IMR-90 (cell line): ENCODE results near the gene IL17REL. TPM values are rescaled to one million over a fixed set of nuclear protein-coding genes. Genes with fewer than 3 reads are reported as not detected.

Experiments used
- ATAC-seq: fragments of 200-7000 bp; cut with Tn5 transposase; 2 replicates; pipeline ENCODE4 v1.9.1; 2020; ENCODE audit warnings: low read depth, mild to moderate bottlenecking, moderate library complexity
- BruUV-seq: library from RNA; stranded (reverse); fragments of 400-500 nt; replicated peaks from 2 replicates; lab custom pipeline; 2021; lab: Mats Ljungman, UMichigan
- CTCF ChIA-PET: fragments of 300-600 bp; formaldehyde crosslinking; extraction: SDS; loops from one replicate; lab custom pipeline; 2021; ENCODE audit warnings: antibody characterized with exemption; lab: Yijun Ruan, JAX
- POLR2A ChIA-PET: fragments of 300-600 bp; sonication (Branson Sonifier 250); formaldehyde crosslinking; loops from one replicate; lab custom pipeline; 2022; ENCODE audit warnings: antibody characterized with exemption; ENCODE audit not compliant: unreplicated experiment; lab: Charles Lee
- DNase-seq: peaks from one replicate; pipeline ENCODE4 v3.0.0; 2013
- H2AFZ ChIP-seq: replicated peaks from 2 replicates; pipeline ENCODE3; 2013; ENCODE audit warnings: low read length, mild to moderate bottlenecking; ENCODE audit not compliant: poor library complexity
- H2AK5ac ChIP-seq: 2 replicates; pipeline ENCODE4 v1.6.1; 2013; ENCODE audit warnings: low read depth, low read length, inconsistent platforms
- H2AK9ac ChIP-seq: replicated peaks from 2 replicates; pipeline ENCODE3; 2013; ENCODE audit warnings: mild to moderate bottlenecking, low read depth, low read length, moderate library complexity; ENCODE audit not compliant: poor library complexity
- H2BK120ac ChIP-seq: 2 replicates; pipeline ENCODE4 v1.6.1; 2013; ENCODE audit warnings: low read depth, low read length, inconsistent platforms
- H2BK15ac ChIP-seq: 3 replicates; pipeline ENCODE4 v1.6.1; 2013; ENCODE audit warnings: low read depth, low read length, inconsistent platforms
- H2BK20ac ChIP-seq: 2 replicates; pipeline ENCODE4 v1.6.1; 2013; ENCODE audit warnings: low read depth, mild to moderate bottlenecking, inconsistent platforms, low read length, moderate library complexity
- H2BK5ac ChIP-seq: 2 replicates; pipeline ENCODE4 v1.6.1; 2013; ENCODE audit warnings: mild to moderate bottlenecking, low read depth, low read length, inconsistent platforms; ENCODE audit not compliant: poor library complexity, severe bottlenecking
- H3K14ac ChIP-seq: replicated peaks from 2 replicates; pipeline ENCODE4 v1.6.1; 2013; ENCODE audit warnings: low read depth, low read length, inconsistent platforms
- H3K18ac ChIP-seq: 2 replicates; pipeline ENCODE4 v1.6.1; 2013; ENCODE audit warnings: low read depth, low read length, control low read depth
- H3K23ac ChIP-seq: 2 replicates; pipeline ENCODE4 v1.6.1; 2013; ENCODE audit warnings: low read depth, low read length, inconsistent platforms
- H3K27ac ChIP-seq: 2 replicates; pipeline ENCODE4 v1.5.1; 2013; ENCODE audit warnings: mild to moderate bottlenecking, control low read depth, low read length; ENCODE audit not compliant: insufficient read depth
- H3K27me3 ChIP-seq: 2 replicates; pipeline ENCODE4 v1.6.1; 2013; ENCODE audit warnings: low read length; ENCODE audit not compliant: control insufficient read depth, insufficient read depth
- H3K36me3 ChIP-seq: 2 replicates; pipeline ENCODE4 v1.6.1; 2013; ENCODE audit warnings: low read length, mixed read lengths; ENCODE audit not compliant: control insufficient read depth, insufficient read depth
- H3K4ac ChIP-seq: 2 replicates; pipeline ENCODE4 v1.6.1; 2013; ENCODE audit warnings: low read depth, low read length, inconsistent platforms
- H3K4me1 ChIP-seq: 2 replicates; pipeline ENCODE4 v1.6.1; 2013; ENCODE audit warnings: low read length, mixed read lengths; ENCODE audit not compliant: control insufficient read depth, insufficient read depth
- H3K4me2 ChIP-seq: 2 replicates; pipeline ENCODE4 v1.6.1; 2013; ENCODE audit warnings: low read depth, mild to moderate bottlenecking, control low read depth, low read length, moderate library complexity
- H3K4me3 ChIP-seq: 2 replicates; pipeline ENCODE4 v1.5.1; 2013; ENCODE audit warnings: low read depth, mild to moderate bottlenecking, control low read depth, low read length, moderate library complexity; ENCODE audit not compliant: insufficient read depth
- H3K56ac ChIP-seq: 2 replicates; pipeline ENCODE4 v1.6.1; 2013; ENCODE audit warnings: low read length, inconsistent platforms; ENCODE audit not compliant: insufficient read depth; ENCODE audit errors: extremely low read depth
- H3K79me1 ChIP-seq, 2 experiments: 2 replicates each; pipeline ENCODE4 v1.6.1; 2013; ENCODE audit warnings: low read length in 2 of 2, inconsistent platforms in 1 of 2, low read depth in 1 of 2
- H3K9ac ChIP-seq: 2 replicates; pipeline ENCODE4 v1.6.1; 2013; ENCODE audit warnings: low read depth, low read length, control low read depth
- H3K9me1 ChIP-seq: 2 replicates; pipeline ENCODE4 v1.6.1; 2013; ENCODE audit warnings: low read length, inconsistent platforms; ENCODE audit not compliant: insufficient read depth
- H3K9me3 ChIP-seq: 2 replicates; pipeline ENCODE4 v1.6.1; 2013; ENCODE audit warnings: low read length; ENCODE audit not compliant: control insufficient read depth, insufficient read depth
- H4K20me1 ChIP-seq: 2 replicates; pipeline ENCODE4 v1.6.1; 2013; ENCODE audit warnings: low read length, inconsistent platforms; ENCODE audit not compliant: insufficient read depth
- H4K5ac ChIP-seq: 2 replicates; pipeline ENCODE4 v1.6.1; 2013; ENCODE audit warnings: mild to moderate bottlenecking, low read depth, low read length, control low read depth
- H4K8ac ChIP-seq, 2 experiments: 2 replicates each; pipeline ENCODE4 v1.6.1; 2013; ENCODE audit warnings: low read depth in 2 of 2, low read length in 2 of 2, control low read depth in 1 of 2, inconsistent platforms in 1 of 2
- H4K91ac ChIP-seq: 2 replicates; pipeline ENCODE4 v1.6.1; 2013; ENCODE audit warnings: low read depth, low read length, inconsistent platforms; ENCODE audit not compliant: insufficient read depth
- POLR2A ChIP-seq: IDR thresholded peaks from 2 replicates; pipeline ENCODE4 v1.6.1; 2012; ENCODE audit warnings: mild to moderate bottlenecking, low read depth, low read length
- WGBS, 2 experiments: methylation state at CpG; one replicate each; pipeline versions ENCODE4 v1.1.5 to v1.1.7; 2013; ENCODE audit warnings: missing lambda C conversion rate in 2 of 2; ENCODE audit not compliant: insufficient read length in 1 of 2; ENCODE audit errors: extremely low coverage in 2 of 2; 5-methylcytosine and 5-hydroxymethylcytosine counted together
- dilution Hi-C: fragments of 300-500 bp; cut with HindIII; formaldehyde crosslinking; loops from one replicate; pipeline ENCODE4 v1.14.3; 2018; ENCODE audit warnings: low sequenced_read_pairs; ENCODE audit not compliant: unreplicated experiment
- in situ Hi-C: fragments of 300-500 bp; cut with MboI; formaldehyde crosslinking; loops from 3 replicates; pipeline ENCODE4 v1.14.3; 2019; ENCODE audit warnings: low sequenced_read_pairs, inconsistent platforms, mixed read lengths
- intact Hi-C: fragments of 100-400 bp; cut with micrococcal nuclease; formaldehyde crosslinking; loops from 2 replicates; pipeline ENCODE4 v1.10.0; 2022
- polyA plus RNA-seq, 3 experiments: library from polyadenylated mRNA; depleted of rRNA; stranded (reverse); fragments of >200 nt; gene quantifications; 2 replicates each; pipeline ENCODE4 v1.2.3, GENCODE V29; 2012; ENCODE audit warnings: low replicate concordance in 1 of 3
- total RNA-seq: library from RNA; depleted of rRNA; stranded (reverse); fragments of >200 nt; gene quantifications from 2 replicates; pipeline ENCODE4 v1.2.3, GENCODE V29; 2012
- TF ChIP-seq, protein P1 (sequence below): conservative IDR thresholded peaks from 2 replicates; pipeline ENCODE4 v1.5.1; 2012; ENCODE audit warnings: mild to moderate bottlenecking, low read depth, low read length, improper control_type of control experiment

The IL17REL gene
- total and polyA plus RNA-seq, 2 of the 4 experiments (the other 2 are of a cell fraction) = not detected

DNA sequence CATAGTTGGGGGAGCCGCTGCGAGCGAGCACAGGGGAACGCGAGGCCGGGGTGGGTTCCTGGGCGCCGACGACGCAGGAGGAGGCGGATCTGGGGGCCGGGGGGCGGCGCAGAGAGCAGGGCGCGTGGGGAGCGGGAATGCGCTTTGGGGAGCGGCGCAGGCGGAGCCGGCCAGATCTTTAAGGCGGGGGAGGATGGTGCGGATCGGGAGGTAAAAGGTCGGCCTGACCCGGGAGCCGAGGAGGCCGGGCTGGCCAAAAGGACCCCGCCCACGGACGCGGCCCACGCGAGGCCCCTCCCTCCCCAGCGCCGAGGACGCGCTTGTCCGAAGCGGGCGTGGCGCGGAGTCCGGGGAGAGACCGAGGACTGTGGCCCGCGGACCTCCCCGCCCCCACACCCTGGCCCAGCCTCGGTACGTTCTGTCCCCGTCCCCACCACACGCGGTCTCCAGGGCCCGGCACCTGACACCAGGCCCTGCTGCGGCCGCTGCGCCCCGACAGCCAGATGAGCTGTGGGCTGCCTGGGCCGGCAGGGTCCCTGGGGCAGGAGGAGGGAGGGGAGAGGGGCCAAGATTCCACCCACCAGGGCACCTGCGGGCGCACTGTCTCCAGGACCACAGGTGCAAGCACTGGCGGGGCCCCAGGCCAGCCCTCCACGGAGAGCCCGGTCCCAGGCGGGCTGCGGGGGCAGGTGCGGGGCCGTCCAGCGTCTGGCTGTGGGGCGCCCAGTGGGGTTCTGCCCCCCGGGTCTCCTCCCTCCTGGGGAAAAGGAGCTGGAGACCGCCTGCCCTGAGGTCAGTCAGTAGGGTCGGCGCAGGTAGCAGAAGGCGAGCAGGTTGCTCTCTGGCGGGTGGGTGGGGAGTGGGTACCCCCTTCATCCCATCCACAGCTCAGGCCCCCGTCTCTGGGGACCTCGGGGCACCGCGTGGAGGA lies 41.1 kb downstream of the IL17REL start:
- peak overlapping the region; percentile 96 for H2AK9ac ChIP-seq

More for the DNA sequence above, 41.1 kb downstream of the IL17REL start:
- Histone ChIP-seq H2BK5ac (peak overlapping the region; percentile 87), H4K91ac (peak overlapping the region; percentile 88), H3K9me1 (peaks cover 23% of the 10 kb centered on the region), H4K20me1 (peaks cover 1% of the 10 kb centered on the region; the same call in 1 of the 2 replicates), H2BK120ac (peak overlapping the region; percentile 83), H4K8ac (peak overlapping the region; percentile 5 to 79; a peak in 3 of 4 replicates), H3K36me3 (no peaks in the 10 kb centered on the region), H3K27ac (peak overlapping the region; percentile 77), H3K23ac (no peak overlapping the region), H2AK5ac (peak overlapping the region; percentile 86), H3K4ac (peak overlapping the region; percentile 89), H2BK15ac (no peak overlapping the region; the same call in 2 of the 3 replicates), H2BK20ac (no peak overlapping the region), H3K18ac (peak overlapping the region; percentile 9; the same call in 1 of the 2 replicates), H4K5ac (peak overlapping the region; percentile 59; the same call in 1 of the 2 replicates), H3K27me3 (no peaks in the 10 kb centered on the region), H3K9me3 (no peaks in the 10 kb centered on the region), H3K79me1 (peaks cover 12 to 22% of the 10 kb centered on the region in 2 experiments; a peak in 3 of 4 replicates), H2AFZ (peak overlapping the region; percentile 95), H3K9ac (peak overlapping the region; percentile 19), H3K4me2 (peak overlapping the region; percentile 47), H3K4me1 (peaks cover 24% of the 10 kb centered on the region), H3K4me3 (peak overlapping the region; percentile 28), H3K56ac (peak overlapping the region; percentile 38; the same call in 1 of the 2 replicates), H3K14ac (peak overlapping the region; percentile 69)
- 0% methylated on average over 33 of the region's 81 CpGs; no CpG with 5 or more reads in 1 of the 2 experiments for WGBS, 2 experiments
- no peak for DNase-seq
- ATAC-seq = peak; percentile 75
- intact Hi-C loops = loop anchor here (10.0 kb wide), 1 partner anchor 233 kb away; the partner anchor contains the start of gene SELENOO
- no TSS peak for BruUV-seq
- dilution Hi-C loops = no loop called here
- TF ChIP-seq, protein P1, sequence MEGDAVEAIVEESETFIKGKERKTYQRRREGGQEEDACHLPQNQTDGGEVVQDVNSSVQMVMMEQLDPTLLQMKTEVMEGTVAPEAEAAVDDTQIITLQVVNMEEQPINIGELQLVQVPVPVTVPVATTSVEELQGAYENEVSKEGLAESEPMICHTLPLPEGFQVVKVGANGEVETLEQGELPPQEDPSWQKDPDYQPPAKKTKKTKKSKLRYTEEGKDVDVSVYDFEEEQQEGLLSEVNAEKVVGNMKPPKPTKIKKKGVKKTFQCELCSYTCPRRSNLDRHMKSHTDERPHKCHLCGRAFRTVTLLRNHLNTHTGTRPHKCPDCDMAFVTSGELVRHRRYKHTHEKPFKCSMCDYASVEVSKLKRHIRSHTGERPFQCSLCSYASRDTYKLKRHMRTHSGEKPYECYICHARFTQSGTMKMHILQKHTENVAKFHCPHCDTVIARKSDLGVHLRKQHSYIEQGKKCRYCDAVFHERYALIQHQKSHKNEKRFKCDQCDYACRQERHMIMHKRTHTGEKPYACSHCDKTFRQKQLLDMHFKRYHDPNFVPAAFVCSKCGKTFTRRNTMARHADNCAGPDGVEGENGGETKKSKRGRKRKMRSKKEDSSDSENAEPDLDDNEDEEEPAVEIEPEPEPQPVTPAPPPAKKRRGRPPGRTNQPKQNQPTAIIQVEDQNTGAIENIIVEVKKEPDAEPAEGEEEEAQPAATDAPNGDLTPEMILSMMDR = no peak
- peak; percentile 65 for TF ChIP-seq POLR2A
- CTCF ChIA-PET = interaction anchor here (0.5 kb wide), 1 partner anchor 269 kb away, joined by 3 read pairs; no protein-coding TSS in a partner anchor
- POLR2A ChIA-PET = no interaction called here
- in situ Hi-C loops = no loop called here
